Measurements from ENCODE around the gene RAB11FIP4. TPM values are rescaled to one million over a fixed set of nuclear protein-coding genes. Genes with fewer than 3 reads are reported as not detected.
A peak's percentile ranks its signal among the peaks of the same experiment; 100 is the strongest.

The RAB11FIP4 gene
- total and polyA plus RNA-seq, 2 of the 13 experiments (the other 11 are each of a cell fraction or from before 2014, with no cell fraction given) = 28.0 to 89.3 TPM

DNA sequence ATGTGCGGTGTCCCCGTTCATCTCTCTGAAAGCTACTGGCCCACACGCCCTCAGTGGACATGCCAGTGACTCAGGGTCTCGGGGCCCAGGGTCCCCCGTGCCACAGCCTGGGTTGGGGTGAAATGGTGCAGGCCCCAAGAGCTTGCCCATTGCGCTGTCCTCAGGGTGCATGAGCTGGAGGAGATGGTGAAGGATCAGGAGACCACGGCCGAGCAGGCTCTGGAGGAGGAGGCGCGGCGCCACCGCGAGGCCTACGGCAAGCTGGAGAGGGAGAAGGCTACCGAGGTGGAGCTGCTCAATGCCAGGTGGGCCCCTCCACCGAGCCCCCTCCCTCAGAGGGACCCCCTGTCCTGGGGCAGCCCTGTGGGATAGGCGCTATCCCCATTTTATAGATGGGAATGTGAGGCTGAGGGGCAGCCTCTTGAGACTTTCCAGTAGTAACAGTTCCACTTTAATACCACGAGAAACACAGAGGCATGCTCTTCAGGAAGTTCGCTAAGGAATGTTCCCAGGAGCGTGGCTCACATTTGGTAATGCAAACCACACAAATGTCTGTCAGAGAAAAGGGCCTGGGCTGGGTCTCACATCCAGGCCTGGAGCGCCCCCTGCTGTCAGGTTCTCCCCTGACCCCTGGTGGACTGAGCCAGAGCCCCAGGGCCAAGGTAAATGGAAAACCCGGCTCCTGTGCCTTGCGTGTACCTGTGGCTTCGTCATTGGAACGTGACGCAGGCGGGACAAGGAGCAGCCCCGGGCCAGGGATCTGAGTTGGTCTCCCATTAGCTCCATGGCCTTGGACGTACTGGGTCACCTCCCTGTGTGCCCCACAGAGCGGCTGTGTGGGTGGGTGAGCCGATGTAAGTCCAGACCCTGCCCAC is 133.7 kb downstream of the RAB11FIP4 start:
- H3K4me1 ChIP-seq (ENCODE audit: insufficient read depth, low read length) = peaks cover 13% of the 10 kb centered on the region
- CTCF ChIA-PET (ENCODE audit: low intra/inter-chr PET ratio, low total read pairs) = interaction anchor here (0.7 to 2.9 kb wide), 7 partner anchors 9 to 317 kb away, joined by 3 to 63 read pairs (median 8); no protein-coding TSS in a partner anchor
- H4K20me1 ChIP-seq (ENCODE audit: insufficient read depth, low read length) = no peaks in the 10 kb centered on the region
- no peak overlapping the region for H2AFZ ChIP-seq (ENCODE audit: low read length)
- H3K9me3 ChIP-seq (ENCODE audit: low read length) = no peaks in the 10 kb centered on the region
- no peak overlapping the region for H3K4me2 ChIP-seq (ENCODE audit: low read depth, low read length)
- WGBS (ENCODE audit: low lambda C conversion rate) = 69% methylated on average over 12 of the region's 31 CpGs
- BruUV-seq (replicated peaks) = no TSS peak
- no peaks in the 10 kb centered on the region for H3K79me2 ChIP-seq (ENCODE audit: insufficient read depth, low read length)
- peak; percentile 51 for FAIRE-seq
- no peak overlapping the region for H3K9ac ChIP-seq (ENCODE audit: insufficient read depth, low read depth, low read length)
- H3K4me3 ChIP-seq (replicated peaks in 1 of 3; ENCODE audit: insufficient read depth in 1 of 3, low read depth in 2 of 3, low read length in 3 of 3) = no peak overlapping the region
- in situ Hi-C loops (cut with HindIII; ENCODE audit: extremely low pct_ligation_motif_present, low pct_unique_long_range_greater_than_20kb) = loop anchor here (5.0 kb wide), 1 partner anchor 88 kb away; no protein-coding TSS in a partner anchor
- no peak overlapping the region for H3K27ac ChIP-seq (ENCODE audit: extremely low read length, insufficient read depth, low read length)
- intact Hi-C loops (cut with micrococcal nuclease; ENCODE audit: unreplicated experiment) = loop anchor here (2.0 kb wide), 2 partner anchors 88 to 134 kb away; partner anchors contain the start of gene RAB11FIP4
- POLR2A ChIA-PET = no interaction called here
- H3K36me3 ChIP-seq (replicated peaks in 1 of 2; ENCODE audit: control insufficient read depth in 1 of 2, insufficient read depth in 2 of 2, low read length in 2 of 2) = peaks cover 43 to 69% of the 10 kb centered on the region in 2 experiments
- DNase-seq (ENCODE audit: low spot score) = peak; percentile 61
- H3K27me3 ChIP-seq (ENCODE audit: control insufficient read depth in 1 of 2, insufficient read depth in 2 of 2, low read length in 2 of 2) = no peaks in the 10 kb centered on the region
- peak; percentile 85 for ATAC-seq
- no peak for TF ChIP-seq ZIK1 (CRISPR knock-in tag; IDR thresholded peaks at IDR 0.05; ENCODE audit: borderline replicate concordance, low read depth)
- TF ChIP-seq ZNF282 (IDR thresholded peaks at IDR 0.05; ENCODE audit: partially characterized antibody) = no peak
- TF ChIP-seq, protein P1, sequence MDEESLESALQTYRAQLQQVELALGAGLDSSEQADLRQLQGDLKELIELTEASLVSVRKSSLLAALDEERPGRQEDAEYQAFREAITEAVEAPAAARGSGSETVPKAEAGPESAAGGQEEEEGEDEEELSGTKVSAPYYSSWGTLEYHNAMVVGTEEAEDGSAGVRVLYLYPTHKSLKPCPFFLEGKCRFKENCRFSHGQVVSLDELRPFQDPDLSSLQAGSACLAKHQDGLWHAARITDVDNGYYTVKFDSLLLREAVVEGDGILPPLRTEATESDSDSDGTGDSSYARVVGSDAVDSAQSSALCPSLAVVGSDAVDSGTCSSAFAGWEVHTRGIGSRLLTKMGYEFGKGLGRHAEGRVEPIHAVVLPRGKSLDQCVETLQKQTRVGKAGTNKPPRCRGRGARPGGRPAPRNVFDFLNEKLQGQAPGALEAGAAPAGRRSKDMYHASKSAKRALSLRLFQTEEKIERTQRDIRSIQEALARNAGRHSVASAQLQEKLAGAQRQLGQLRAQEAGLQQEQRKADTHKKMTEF (CRISPR knock-in tag; IDR thresholded peaks at IDR 0.05) = no peak
- TF ChIP-seq ZNF652 (CRISPR knock-in tag; IDR thresholded peaks at IDR 0.05; ENCODE audit: borderline replicate concordance, low read depth) = no peak
- no peak for TF ChIP-seq GTF3A (CRISPR knock-in tag; conservative IDR thresholded peaks at IDR 0.05)
- no peak for TF ChIP-seq TBX2 (CRISPR knock-in tag; IDR thresholded peaks at IDR 0.05; ENCODE audit: borderline replicate concordance)
- TF ChIP-seq, protein P2, sequence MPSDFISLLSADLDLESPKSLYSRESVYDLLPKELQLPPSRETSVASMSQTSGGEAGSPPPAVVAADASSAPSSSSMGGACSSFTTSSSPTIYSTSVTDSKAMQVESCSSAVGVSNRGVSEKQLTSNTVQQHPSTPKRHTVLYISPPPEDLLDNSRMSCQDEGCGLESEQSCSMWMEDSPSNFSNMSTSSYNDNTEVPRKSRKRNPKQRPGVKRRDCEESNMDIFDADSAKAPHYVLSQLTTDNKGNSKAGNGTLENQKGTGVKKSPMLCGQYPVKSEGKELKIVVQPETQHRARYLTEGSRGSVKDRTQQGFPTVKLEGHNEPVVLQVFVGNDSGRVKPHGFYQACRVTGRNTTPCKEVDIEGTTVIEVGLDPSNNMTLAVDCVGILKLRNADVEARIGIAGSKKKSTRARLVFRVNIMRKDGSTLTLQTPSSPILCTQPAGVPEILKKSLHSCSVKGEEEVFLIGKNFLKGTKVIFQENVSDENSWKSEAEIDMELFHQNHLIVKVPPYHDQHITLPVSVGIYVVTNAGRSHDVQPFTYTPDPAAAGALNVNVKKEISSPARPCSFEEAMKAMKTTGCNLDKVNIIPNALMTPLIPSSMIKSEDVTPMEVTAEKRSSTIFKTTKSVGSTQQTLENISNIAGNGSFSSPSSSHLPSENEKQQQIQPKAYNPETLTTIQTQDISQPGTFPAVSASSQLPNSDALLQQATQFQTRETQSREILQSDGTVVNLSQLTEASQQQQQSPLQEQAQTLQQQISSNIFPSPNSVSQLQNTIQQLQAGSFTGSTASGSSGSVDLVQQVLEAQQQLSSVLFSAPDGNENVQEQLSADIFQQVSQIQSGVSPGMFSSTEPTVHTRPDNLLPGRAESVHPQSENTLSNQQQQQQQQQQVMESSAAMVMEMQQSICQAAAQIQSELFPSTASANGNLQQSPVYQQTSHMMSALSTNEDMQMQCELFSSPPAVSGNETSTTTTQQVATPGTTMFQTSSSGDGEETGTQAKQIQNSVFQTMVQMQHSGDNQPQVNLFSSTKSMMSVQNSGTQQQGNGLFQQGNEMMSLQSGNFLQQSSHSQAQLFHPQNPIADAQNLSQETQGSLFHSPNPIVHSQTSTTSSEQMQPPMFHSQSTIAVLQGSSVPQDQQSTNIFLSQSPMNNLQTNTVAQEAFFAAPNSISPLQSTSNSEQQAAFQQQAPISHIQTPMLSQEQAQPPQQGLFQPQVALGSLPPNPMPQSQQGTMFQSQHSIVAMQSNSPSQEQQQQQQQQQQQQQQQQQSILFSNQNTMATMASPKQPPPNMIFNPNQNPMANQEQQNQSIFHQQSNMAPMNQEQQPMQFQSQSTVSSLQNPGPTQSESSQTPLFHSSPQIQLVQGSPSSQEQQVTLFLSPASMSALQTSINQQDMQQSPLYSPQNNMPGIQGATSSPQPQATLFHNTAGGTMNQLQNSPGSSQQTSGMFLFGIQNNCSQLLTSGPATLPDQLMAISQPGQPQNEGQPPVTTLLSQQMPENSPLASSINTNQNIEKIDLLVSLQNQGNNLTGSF (CRISPR knock-in tag; IDR thresholded peaks at IDR 0.05) = 0 out of 2 replicates have a peak, but pooled peaks have one; percentile 32
- no peak for TF ChIP-seq HNRNPL (IDR thresholded peaks at IDR 0.05; ENCODE audit: low read depth, low read length)
- TF ChIP-seq HIVEP1 (CRISPR knock-in tag; IDR thresholded peaks at IDR 0.05) = no peak
- TF ChIP-seq, protein P3, sequence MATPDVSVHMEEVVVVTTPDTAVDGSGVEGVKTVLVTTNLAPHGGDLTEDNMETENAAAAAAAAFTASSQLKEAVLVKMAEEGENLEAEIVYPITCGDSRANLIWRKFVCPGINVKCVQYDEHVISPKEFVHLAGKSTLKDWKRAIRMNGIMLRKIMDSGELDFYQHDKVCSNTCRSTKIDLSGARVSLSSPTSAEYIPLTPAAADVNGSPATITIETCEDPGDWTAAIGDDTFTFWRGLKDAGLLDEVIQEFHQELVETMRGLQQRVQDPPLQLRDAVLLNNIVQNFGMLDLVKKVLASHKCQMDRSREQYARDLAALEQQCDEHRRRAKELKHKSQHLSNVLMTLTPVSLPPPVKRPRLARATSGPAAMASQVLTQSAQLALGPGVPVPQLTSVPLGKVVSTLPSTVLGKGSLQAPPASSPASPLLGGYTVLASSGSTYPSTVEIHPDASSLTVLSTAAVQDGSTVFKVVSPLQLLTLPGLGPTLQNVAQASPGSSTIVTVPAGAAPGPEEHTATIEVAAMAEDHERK (CRISPR knock-in tag; IDR thresholded peaks at IDR 0.05; ENCODE audit: low read depth) = no peak
- no peak for TF ChIP-seq RFX1 (IDR thresholded peaks at IDR 0.05)
- peak; percentile 15; the same call in 1 of the 2 replicates for TF ChIP-seq GATAD1 (CRISPR knock-in tag; IDR thresholded peaks at IDR 0.05)
- TF ChIP-seq FOXM1 (CRISPR knock-in tag; IDR thresholded peaks at IDR 0.05) = no peak
- no peak for TF ChIP-seq ZFP90 (CRISPR knock-in tag; IDR thresholded peaks at IDR 0.05; ENCODE audit: borderline replicate concordance)
- no peak for TF ChIP-seq ZSCAN20 (CRISPR knock-in tag; IDR thresholded peaks at IDR 0.05; ENCODE audit: borderline replicate concordance)
- no peak for TF ChIP-seq ZC3H4 (CRISPR knock-in tag; IDR thresholded peaks at IDR 0.05; ENCODE audit: borderline replicate concordance)

Data from HepG2 (cell line).